Measurements from ENCODE around the gene SDHC. TPM values are rescaled to one million over a fixed set of nuclear protein-coding genes. Genes with fewer than 3 reads are reported as not detected.

Gene SDHC
- total and polyA plus RNA-seq, 2 of the 8 experiments (the other 6 are each of a cell fraction or from before 2014, with no cell fraction given) = 224 to 305 TPM

DNA sequence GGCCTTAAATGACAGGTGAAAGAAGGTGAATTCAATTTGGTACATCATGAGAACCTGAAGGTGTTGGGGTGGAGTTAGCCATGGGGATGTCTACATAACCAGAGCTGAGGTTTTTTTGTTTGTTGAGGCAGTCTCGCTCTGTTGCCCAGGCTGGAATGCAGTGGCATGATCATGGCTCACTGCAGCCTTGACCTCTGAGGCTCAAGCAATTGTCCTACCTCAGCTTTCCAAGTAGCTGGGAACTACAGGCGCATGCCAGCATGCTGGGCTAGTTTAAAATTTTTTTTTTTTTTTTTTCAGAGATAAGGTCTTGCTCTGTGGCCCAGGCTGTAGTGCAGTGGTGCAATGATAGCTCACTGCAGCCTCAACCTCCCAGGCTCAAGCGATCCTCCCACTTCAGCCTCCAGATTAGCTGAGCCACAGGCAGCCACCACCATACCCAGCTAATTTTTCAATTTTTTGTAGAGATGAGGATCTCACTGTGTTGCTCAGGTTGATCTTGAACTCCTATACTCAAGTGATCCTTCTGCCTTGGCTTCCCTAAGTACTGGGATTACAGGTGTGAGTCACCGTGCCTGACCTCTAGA is 2.5 kb upstream of the SDHC start:
- ChIA-PET POLR2A (ENCODE audit: partially characterized antibody) (interaction anchor here (1.2 to 1.4 kb wide), 2 partner anchors 29 to 110 kb away, joined by 3 read pairs; partner anchors contain the start of gene NDUFS2), CTCF (ENCODE audit: partially characterized antibody) (interaction anchor here (0.6 to 4.1 kb wide), 12 partner anchors 10 to 633 kb away, joined by 3 to 16 read pairs (median 4); partner anchors contain the start of genes CFAP126 and TOMM40L)

More for the DNA sequence above, 2.5 kb upstream of the SDHC start:
- H3K79me2 ChIP-seq (ENCODE audit: control insufficient read depth in 1 of 2, insufficient read depth in 2 of 2, low read length in 2 of 2) = peaks cover 0 to 18% of the 10 kb centered on the region in 2 experiments; a peak in 2 of 4 replicates
- no peak overlapping the region for H4K91ac ChIP-seq (replicated peaks; ENCODE audit: insufficient read length, low read length)
- H3K23me2 ChIP-seq (ENCODE audit: low read depth, low read length) = peaks cover 7% of the 10 kb centered on the region; the same call in 1 of the 2 replicates
- no peak overlapping the region for H4K5ac ChIP-seq (ENCODE audit: insufficient read length, low read depth, low read length)
- no peak overlapping the region for H2AFZ ChIP-seq (ENCODE audit: low read length)
- H3K4me2 ChIP-seq (ENCODE audit: insufficient read depth in 1 of 2, low read depth in 2 of 2, low read length in 2 of 2) = no peak overlapping the region
- no peak overlapping the region for H3K4me3 ChIP-seq (ENCODE audit: extremely low read depth in 1 of 4, insufficient read depth in 2 of 4, low read depth in 3 of 4, low read length in 4 of 4)
- FAIRE-seq (no peak), DNase-seq (ENCODE audit: low read depth in 1 of 2, low spot score in 2 of 2) (no peak)
- no peak overlapping the region for H2BK120ac ChIP-seq (replicated peaks; ENCODE audit: low read depth, low read length)
- no peak overlapping the region for H3K56ac ChIP-seq (replicated peaks; ENCODE audit: insufficient read length, low read depth, low read length)
- no peak overlapping the region for H2BK12ac ChIP-seq (ENCODE audit: low read depth, low read length)
- no peaks in the 10 kb centered on the region for H3K9me3 ChIP-seq (ENCODE audit: insufficient read depth in 2 of 2, low read depth in 1 of 2, low read length in 1 of 2)
- H2BK20ac ChIP-seq (ENCODE audit: low read length) = no peak overlapping the region
- no peak overlapping the region for H3K18ac ChIP-seq (ENCODE audit: extremely low read depth, low read length)
- 92% methylated on average over 4 of the region's 4 CpGs; no CpG with 5 or more reads in 1 of the 2 experiments for WGBS, 2 experiments (ENCODE audit: extremely low coverage in 1 of 2, insufficient coverage in 1 of 2, insufficient read length in 1 of 2, insufficient replicate concordance in 2 of 2, low coverage in 1 of 2, low lambda C conversion rate in 2 of 2, missing lambda C conversion rate in 1 of 2)
- no peak overlapping the region for H3K4ac ChIP-seq (replicated peaks; ENCODE audit: insufficient read length, low read depth, low read length)
- no peak overlapping the region for H2AK5ac ChIP-seq (ENCODE audit: low read depth, low read length)
- no peak overlapping the region for H3K14ac ChIP-seq (ENCODE audit: insufficient read length)
- H4K20me1 ChIP-seq (replicated peaks in 1 of 2; ENCODE audit: control insufficient read depth in 1 of 2, insufficient read depth in 2 of 2, low read length in 2 of 2) = no peaks in the 10 kb centered on the region
- no peak overlapping the region for H3K23ac ChIP-seq (ENCODE audit: insufficient read length)
- no peak overlapping the region for H3K27ac ChIP-seq (ENCODE audit: low read depth, low read length)
- no peaks in the 10 kb centered on the region for H3K36me3 ChIP-seq (ENCODE audit: control insufficient read depth in 2 of 4, insufficient read depth in 4 of 4, low read length in 3 of 4)
- H3K79me1 ChIP-seq (ENCODE audit: low read depth, low read length) = no peaks in the 10 kb centered on the region
- H3K27me3 ChIP-seq (replicated peaks in 1 of 4; ENCODE audit: control insufficient read depth in 3 of 4, extremely low read depth in 1 of 4, insufficient read depth in 3 of 4, low read length in 3 of 4) = no peaks in the 10 kb centered on the region; a peak in 1 of 7 replicates
- no peak overlapping the region for H4K8ac ChIP-seq (ENCODE audit: extremely low read depth, insufficient read depth, low read length)
- TF ChIP-seq TBP (IDR thresholded peaks at IDR 0.05; ENCODE audit: low read depth, low read length) = no peak
- TF ChIP-seq SIN3A (conservative IDR thresholded peaks at IDR 0.05 in 1 of 2, IDR thresholded peaks at IDR 0.05 in 1 of 2; ENCODE audit: low read depth in 1 of 2, low read length in 2 of 2) = no peak
- TF ChIP-seq CEBPB (IDR thresholded peaks at IDR 0.05; ENCODE audit: low read depth, low read length) = no peak
- no peak for TF ChIP-seq RAD21 (IDR thresholded peaks at IDR 0.05 in 1 of 2, conservative IDR thresholded peaks at IDR 0.05 in 1 of 2; ENCODE audit: low read depth in 2 of 2, low read length in 2 of 2)
- H3K4me1 ChIP-seq (replicated peaks in 1 of 4; ENCODE audit: control insufficient read depth in 3 of 4, insufficient read depth in 4 of 4, low read length in 3 of 4) = peaks cover 0 to 8% (median 7%) of the 10 kb centered on the region in 4 experiments
- no peak overlapping the region for H2BK5ac ChIP-seq (ENCODE audit: low read depth, low read length)
- no peak overlapping the region for H3K9ac ChIP-seq (replicated peaks in 1 of 4; ENCODE audit: extremely low read depth in 1 of 4, low read depth in 3 of 4, low read length in 3 of 4)
- no peak overlapping the region for H2BK15ac ChIP-seq (ENCODE audit: low read length)

Data from H1 (cell line).